ENCODE data around the gene RHOT2.

RHOT2 gene

DNA sequence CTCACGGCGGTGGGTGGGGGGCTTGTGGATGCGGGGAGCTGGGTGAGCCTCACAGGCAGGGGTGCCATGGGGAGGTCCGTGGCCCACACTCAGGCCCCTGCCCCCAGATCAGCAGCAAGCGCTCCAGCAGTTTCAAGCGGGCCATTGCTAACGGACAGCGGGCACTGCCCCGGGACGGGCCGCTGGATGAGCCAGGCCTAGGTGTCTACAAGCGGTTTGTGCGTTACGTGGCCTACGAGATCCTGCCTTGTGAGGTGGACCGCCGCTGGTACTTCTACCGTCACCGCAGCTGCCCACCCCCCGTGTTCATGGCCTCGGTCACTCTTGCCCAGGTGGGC, 8.6 kb downstream of the RHOT2 start:
- no peak for ATAC-seq
- Mint-ChIP-seq H3K36me3 (ENCODE audit: low read depth) (peaks cover 5% of the 10 kb centered on the region), H3K4me3 (no peak overlapping the region)

DNA sequence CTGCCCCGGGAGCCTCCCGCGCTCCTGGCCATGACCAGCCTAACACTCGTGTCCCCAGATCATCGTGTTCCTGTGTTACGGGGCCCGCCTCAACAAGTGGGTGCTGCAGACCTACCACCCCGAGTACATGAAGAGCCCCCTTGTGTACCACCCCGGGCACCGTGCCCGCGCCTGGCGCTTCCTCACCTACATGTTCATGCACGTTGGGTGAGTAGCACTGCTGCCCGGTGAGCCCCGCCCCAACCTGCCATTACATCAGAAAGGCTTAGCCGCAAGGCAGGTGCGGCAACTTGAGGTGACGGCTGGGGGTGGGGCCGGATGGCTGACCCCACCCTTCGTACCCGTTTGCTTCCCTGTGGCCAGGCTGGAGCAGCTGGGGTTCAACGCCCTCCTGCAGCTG, 9.0 kb downstream of the RHOT2 start:
- Mint-ChIP-seq H3K4me3 (no peak overlapping the region), H3K27me3 (peaks cover 5% of the 10 kb centered on the region), H3K4me1 (peaks cover 17% of the 10 kb centered on the region), H3K27ac (no peak overlapping the region), H3K9me3 (no peaks in the 10 kb centered on the region), H3K36me3 (ENCODE audit: low read depth) (peaks cover 9% of the 10 kb centered on the region)
- ATAC-seq (no peak), DNase-seq (no peak)

More for the DNA sequence above, 8.6 kb downstream of the RHOT2 start:
- no peak for DNase-seq
- no peaks in the 10 kb centered on the region for H3K9me3 Mint-ChIP-seq
- peaks cover 5% of the 10 kb centered on the region for H3K27me3 Mint-ChIP-seq
- H3K27ac Mint-ChIP-seq, result no peak overlapping the region
- peaks cover 13% of the 10 kb centered on the region for H3K4me1 Mint-ChIP-seq

DNA sequence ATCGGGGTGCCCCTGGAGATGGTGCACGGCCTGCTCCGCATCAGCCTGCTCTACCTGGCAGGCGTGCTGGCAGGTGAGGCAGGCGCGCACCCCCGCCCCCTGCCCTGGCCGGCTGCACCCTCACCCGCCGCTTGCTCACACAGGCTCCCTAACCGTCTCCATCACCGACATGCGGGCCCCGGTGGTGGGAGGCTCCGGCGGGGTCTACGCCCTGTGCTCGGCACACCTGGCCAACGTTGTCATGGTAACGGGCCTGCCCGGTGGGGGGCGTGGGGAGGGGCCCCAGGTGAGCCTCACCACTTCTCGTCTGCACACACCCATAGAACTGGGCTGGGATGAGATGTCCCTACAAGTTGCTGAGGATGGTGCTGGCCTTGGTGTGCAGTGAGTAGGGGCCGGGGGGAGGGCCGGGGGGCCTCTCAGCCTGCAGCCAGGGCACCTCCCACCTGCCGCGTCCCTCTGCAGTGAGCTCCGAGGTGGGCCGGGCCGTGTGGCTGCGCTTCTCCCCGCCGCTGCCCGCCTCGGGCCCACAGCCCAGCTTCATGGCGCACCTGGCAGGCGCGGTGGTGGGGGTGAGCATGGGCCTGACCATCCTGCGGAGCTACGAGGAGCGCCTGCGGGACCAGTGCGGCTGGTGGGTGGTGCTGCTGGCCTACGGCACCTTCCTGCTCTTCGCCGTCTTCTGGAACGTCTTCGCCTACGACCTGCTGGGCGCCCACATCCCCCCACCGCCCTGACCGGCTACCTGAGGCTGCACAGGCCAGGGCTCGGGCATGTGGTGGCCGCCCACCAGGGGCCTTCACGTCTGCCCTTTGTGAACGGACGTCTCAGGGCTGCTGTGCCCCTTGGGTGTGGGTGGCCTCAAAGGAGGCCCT, 9.6 kb downstream of the RHOT2 start:
- Mint-ChIP-seq H3K4me1 (peaks cover 22% of the 10 kb centered on the region), H3K27ac (no peak overlapping the region), H3K9me3 (no peaks in the 10 kb centered on the region), H3K27me3 (peaks cover 5% of the 10 kb centered on the region), H3K4me3 (no peak overlapping the region), H3K36me3 (ENCODE audit: low read depth) (peaks cover 14% of the 10 kb centered on the region)
- DNase-seq, result no peak
- ATAC-seq, result no peak

DNA sequence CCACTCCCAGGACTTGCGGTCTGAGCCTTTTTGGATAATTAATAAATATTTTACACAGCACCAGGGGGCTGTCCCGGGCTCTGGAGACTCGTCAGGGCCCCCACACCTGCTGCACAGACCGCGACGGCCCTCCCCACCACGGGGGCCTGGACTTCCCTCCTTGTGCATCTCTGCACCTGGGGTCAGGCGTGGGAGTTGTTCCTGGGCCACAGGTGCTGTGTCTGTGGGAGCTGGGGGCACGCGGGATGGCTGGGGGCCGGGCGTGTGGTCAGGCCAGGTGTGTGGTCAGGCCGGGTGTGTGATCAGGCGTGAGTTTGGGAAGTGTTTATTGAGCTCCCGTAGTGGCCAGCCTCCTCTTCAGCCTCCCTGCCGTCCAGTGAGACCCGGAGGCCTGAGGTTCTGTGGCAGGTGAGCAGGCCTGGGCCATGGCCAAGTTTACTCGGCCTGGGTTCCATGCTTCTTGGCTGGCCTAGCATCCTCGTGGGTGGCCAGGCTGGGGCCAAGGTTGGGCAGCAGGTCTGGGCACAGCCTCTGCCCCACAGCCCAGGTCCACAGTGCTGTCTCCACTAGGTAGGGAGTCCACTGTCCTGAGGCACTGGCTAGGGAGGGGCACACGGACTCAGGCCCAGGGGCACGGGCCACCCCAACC, 10.4 kb downstream of the RHOT2 start:
- Mint-ChIP-seq H3K36me3 (ENCODE audit: low read depth) (peaks cover 18% of the 10 kb centered on the region), H3K27me3 (peaks cover 5% of the 10 kb centered on the region), H3K4me1 (peaks cover 27% of the 10 kb centered on the region), H3K27ac (no peak overlapping the region), H3K4me3 (no peak overlapping the region), H3K9me3 (no peaks in the 10 kb centered on the region)
- ATAC-seq (no peak), DNase-seq (no peak)

DNA sequence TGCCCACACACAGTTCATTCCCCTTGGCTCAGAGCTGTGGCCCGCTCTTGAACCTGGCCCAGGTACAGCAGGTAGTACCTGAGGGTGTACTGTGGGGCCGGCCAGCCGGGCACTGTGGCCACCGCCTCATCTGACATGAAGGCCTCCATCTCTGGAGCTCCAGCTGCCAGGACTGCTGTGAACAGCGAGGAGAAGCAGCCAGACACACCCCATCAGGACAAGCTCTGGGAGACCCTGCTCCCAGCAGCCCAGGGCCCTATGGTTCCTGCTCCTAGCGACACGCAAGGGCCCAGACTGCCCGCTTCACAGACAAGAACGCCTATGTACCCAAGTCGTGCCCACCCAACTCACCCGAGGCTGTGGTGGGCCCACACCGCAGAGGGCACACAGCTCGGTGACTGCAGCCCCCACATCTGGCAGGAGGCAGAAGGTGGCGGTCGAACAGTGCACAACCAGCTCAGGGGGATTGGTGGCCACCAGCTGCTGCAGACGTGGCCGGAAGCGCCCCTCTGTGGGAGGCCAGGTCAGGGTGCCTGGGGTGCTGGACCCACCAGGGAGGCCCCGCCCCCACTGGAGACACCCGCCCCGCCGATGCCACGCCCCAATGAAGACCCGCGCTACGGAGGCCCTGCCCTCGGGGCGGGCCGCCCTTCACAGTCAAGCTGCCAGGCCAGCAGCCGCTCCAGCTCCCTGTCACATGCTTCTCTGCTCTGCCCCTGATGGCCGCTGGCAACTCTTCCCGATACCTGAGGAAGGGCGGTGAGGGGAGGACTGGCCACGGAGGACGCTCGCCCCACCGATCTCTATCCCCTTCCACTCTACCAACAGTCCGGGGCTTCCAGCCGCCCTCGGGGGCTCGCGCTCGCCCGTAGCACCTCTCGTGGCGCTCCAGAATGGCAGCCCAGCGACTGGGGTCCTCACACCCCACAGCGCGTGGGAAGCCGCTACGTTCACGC, 11.2 kb downstream of the RHOT2 start:
- ATAC-seq (peak; percentile 7), DNase-seq (peak; percentile 69)
- peak overlapping the region; percentile 75 for H3K4me3 Mint-ChIP-seq
- peak overlapping the region; percentile 73 for H3K27ac Mint-ChIP-seq
- H3K36me3 Mint-ChIP-seq (ENCODE audit: low read depth), result peaks cover 18% of the 10 kb centered on the region
- no peaks in the 10 kb centered on the region for H3K9me3 Mint-ChIP-seq
- H3K27me3 Mint-ChIP-seq, result peaks cover 5% of the 10 kb centered on the region
- H3K4me1 Mint-ChIP-seq, result peaks cover 30% of the 10 kb centered on the region

DNA sequence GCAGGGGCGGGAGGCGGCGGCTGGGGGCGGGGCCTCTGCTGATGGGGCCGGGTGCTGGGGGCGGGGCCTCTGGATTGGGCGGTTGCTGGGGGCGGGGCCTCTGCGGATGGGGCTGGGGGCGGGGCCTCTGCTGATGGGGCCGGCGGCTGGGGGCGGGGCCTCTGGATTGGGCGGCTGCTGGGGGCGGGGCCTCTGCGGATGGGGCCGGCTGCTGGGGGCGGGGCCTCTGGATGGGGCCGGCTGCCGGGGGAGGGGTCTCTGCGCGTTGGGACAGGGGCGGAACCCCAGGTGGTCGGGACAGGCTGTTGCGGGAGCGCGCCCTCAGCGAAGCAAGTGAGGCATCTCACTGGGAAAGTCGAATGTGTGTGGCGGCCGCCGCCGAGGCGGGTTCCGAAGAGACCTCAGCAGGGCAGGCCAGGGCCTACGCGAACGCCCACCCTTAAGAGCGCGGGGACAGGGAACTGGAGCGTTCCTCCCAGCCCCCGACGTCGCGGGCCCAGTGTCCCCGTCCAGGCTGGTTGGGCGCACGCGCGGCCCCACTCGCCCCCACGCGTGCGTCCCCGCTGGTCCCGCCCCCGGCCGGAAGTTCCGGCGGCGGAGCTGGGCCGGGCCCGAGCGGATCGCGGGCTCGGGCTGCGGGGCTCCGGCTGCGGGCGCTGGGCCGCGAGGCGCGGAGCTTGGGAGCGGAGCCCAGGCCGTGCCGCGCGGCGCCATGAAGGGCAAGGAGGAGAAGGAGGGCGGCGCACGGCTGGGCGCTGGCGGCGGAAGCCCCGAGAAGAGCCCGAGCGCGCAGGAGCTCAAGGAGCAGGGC, 12.1 kb downstream of the RHOT2 start, which contains the start of gene STUB1:
STUB1 (plus strand) TSS at position 597 of the 811 bp plus-strand sequence; CDS start at position 713, 116 bp downstream.
- Mint-ChIP-seq H3K27me3 (peaks cover 5% of the 10 kb centered on the region), H3K36me3 (ENCODE audit: low read depth) (peaks cover 18% of the 10 kb centered on the region), H3K4me3 (peak within 1 kb of the TSS; percentile 82), H3K27ac (peak within 1 kb of the TSS; percentile 87), H3K9me3 (no peaks in the 10 kb centered on the region), H3K4me1 (peaks cover 31% of the 10 kb centered on the region)
- DNase-seq (peak; percentile 90), ATAC-seq (peak; percentile 34)

DNA sequence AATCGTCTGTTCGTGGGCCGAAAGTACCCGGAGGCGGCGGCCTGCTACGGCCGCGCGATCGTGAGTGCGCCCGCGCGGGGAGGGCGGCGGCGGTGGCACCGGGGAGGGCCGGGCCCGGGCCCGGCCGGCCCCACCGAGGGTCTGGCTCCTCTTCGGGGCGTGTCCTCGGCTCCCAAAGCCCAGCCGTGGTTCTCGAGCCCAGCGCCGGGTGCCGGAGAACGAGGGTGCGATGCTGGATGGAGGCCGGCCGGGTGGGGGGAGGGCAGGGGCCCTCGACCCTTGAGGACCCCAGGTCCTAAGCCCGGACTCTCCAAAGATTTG, 12.7 kb downstream of the RHOT2 start:
- DNase-seq (no peak), ATAC-seq (no peak)
- peaks cover 5% of the 10 kb centered on the region for H3K27me3 Mint-ChIP-seq
- peak overlapping the region; percentile 82 for H3K4me3 Mint-ChIP-seq
- H3K4me1 Mint-ChIP-seq, result peaks cover 31% of the 10 kb centered on the region
- H3K9me3 Mint-ChIP-seq, result no peaks in the 10 kb centered on the region
- peaks cover 18% of the 10 kb centered on the region for H3K36me3 Mint-ChIP-seq (ENCODE audit: low read depth)
- H3K27ac Mint-ChIP-seq, result peak overlapping the region; percentile 49

DNA sequence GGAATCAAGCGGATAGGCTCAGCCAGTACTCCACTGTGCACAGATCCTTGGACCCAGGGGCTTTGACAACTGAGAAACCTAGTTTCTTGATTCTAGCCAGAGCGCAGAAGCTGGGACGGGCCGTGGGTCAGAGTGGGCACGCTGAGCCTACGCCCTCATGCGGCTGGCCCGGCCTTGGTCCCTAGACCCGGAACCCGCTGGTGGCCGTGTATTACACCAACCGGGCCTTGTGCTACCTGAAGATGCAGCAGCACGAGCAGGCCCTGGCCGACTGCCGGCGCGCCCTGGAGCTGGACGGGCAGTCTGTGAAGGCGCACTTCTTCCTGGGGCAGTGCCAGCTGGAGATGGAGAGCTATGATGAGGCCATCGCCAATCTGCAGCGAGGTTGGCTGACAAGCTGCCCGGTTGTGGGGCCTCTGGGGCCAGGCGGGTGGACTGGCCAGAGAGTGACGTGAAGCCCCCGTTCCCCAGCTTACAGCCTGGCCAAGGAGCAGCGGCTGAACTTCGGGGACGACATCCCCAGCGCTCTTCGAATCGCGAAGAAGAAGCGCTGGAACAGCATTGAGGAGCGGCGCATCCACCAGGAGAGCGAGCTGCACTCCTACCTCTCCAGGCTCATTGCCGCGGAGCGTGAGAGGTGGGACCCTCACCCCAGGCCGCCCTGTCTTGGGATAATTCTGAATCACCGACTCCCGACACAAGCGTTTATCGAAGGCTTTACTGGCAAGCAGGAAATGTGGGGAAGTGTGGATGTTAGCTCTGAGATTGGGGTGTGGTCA, 13.2 kb downstream of the RHOT2 start:
- H3K4me3 Mint-ChIP-seq, result peak overlapping the region; percentile 82

DNA sequence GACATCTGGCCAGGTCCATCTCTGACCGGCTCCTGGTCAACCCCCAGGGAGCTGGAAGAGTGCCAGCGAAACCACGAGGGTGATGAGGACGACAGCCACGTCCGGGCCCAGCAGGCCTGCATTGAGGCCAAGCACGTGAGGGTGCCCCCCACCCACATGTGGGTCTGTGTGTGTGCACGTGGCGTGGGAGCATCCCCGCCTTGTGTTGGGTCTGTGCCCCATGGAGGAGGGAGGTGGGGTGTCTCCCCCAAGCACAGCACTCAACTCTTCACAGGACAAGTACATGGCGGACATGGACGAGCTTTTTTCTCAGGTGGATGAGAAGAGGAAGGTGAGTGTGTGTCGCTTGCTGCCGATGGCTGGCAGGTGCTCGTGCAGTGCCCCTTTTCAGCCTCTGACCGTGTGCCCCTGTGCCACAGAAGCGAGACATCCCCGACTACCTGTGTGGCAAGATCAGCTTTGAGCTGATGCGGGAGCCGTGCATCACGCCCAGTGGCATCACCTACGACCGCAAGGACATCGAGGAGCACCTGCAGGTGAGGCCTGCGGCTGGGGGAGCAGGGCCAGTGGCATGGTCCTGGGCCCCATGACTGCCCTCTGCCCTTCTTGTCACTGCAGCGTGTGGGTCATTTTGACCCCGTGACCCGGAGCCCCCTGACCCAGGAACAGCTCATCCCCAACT, 14.0 kb downstream of the RHOT2 start:
- Mint-ChIP-seq H3K4me1 (peaks cover 34% of the 10 kb centered on the region), H3K36me3 (ENCODE audit: low read depth) (peaks cover 18% of the 10 kb centered on the region), H3K27ac (peak overlapping the region; percentile 54)

More for the DNA sequence above, 13.2 kb downstream of the RHOT2 start:
- Mint-ChIP-seq H3K9me3 (no peaks in the 10 kb centered on the region), H3K27ac (peak overlapping the region; percentile 49), H3K27me3 (peaks cover 5% of the 10 kb centered on the region), H3K36me3 (ENCODE audit: low read depth) (peaks cover 18% of the 10 kb centered on the region), H3K4me1 (peaks cover 34% of the 10 kb centered on the region)
- DNase-seq (peak; percentile 41), ATAC-seq (no peak)

DNA sequence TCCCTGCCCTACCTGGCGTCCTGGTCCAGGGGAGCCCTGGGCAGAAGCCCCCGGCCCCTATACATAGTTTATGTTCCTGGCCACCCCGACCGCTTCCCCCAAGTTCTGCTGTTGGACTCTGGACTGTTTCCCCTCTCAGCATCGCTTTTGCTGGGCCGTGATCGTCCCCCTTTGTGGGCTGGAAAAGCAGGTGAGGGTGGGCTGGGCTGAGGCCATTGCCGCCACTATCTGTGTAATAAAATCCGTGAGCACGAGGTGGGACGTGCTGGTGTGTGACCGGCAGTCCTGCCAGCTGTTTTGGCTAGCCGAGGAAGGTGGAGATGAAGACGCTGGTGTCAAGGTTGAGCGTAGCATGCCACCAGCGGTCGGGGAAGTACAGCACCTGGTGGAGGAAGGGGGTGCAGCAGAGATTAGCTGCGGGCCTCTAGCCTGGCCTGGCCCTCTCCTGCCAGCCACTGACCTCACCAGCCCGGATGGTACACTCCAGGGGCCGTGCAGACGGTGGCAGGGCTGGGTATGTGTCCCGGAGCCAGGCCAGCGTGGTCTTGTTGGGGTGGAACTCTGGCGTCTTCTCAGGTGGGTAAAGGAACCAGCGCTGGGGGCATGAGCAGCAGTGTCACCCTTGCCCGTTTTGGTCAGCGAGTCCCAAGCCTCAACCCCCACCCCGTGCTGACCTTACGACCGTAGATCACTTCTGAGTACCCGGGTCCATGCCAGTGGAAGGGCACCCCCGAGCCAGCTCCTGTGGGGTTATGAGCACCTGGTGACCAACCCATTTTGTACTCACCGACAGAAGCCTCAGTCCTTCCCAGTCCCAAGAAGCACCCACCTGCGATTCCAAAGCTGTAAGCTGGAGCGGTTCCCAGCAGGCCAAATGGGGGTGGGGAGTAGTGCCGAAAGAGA, 14.8 kb downstream of the RHOT2 start:
- no peaks in the 10 kb centered on the region for H3K27me3 Mint-ChIP-seq
- peaks cover 34% of the 10 kb centered on the region for H3K4me1 Mint-ChIP-seq
- DNase-seq (no peak), ATAC-seq (no peak)
- peak overlapping the region; percentile 54 for H3K27ac Mint-ChIP-seq
- H3K9me3 Mint-ChIP-seq, result no peaks in the 10 kb centered on the region
- peak overlapping the region; percentile 82 for H3K4me3 Mint-ChIP-seq
- peaks cover 20% of the 10 kb centered on the region for H3K36me3 Mint-ChIP-seq (ENCODE audit: low read depth)

More for the DNA sequence above, 14.0 kb downstream of the RHOT2 start:
- H3K27me3 Mint-ChIP-seq, result peaks cover under 1% of the 10 kb centered on the region
- DNase-seq (no peak), ATAC-seq (no peak)
- no peaks in the 10 kb centered on the region for H3K9me3 Mint-ChIP-seq
- H3K4me3 Mint-ChIP-seq, result peak overlapping the region; percentile 82

DNA sequence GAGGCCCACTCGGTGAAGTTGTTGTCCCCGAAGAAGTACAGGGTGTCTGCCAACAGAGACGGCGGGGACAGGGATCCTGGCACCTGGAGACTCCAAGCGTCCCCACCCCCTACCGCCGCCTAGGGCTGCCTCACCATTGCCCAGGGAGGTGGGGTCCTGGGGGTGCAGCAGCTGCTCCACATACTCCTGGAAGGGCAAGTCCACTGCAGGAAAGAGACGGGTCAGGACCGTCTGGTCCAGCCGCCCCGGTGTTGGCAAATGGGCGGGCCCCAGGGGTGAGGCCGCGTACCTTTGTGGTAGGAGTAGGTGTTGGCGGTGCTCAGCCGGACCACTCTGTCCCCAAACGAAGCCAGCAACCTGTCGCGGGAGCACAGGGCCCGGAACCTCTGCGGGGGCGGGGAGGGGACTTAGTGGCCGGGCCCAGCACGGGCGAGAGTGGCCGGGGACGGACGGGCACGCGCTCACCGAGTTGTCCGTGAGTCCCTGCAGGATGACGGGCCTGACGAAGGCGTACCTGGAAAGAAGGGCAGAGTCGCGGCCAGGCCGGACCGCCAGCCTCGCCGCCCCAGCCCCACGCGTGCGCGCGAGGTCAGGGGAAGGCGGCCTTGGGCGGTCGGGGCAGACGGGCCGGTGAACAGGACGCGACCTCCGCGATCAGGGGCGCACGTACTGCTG, 15.6 kb downstream of the RHOT2 start:
- peaks cover 20% of the 10 kb centered on the region for H3K36me3 Mint-ChIP-seq (ENCODE audit: low read depth)
- H3K27me3 Mint-ChIP-seq, result no peaks in the 10 kb centered on the region
- H3K9me3 Mint-ChIP-seq, result no peaks in the 10 kb centered on the region
- H3K4me1 Mint-ChIP-seq, result peaks cover 36% of the 10 kb centered on the region
- ATAC-seq, result no peak
- DNase-seq, result peak; percentile 31
- peak overlapping the region; percentile 54 for H3K27ac Mint-ChIP-seq
- H3K4me3 Mint-ChIP-seq, result peak overlapping the region; percentile 82

Measured in activated naive CD8-positive, alpha-beta T cell treated with anti-CD3 and anti-CD28 coated beads, Interleukin-2, amount 50 U/mL, for 24 hours (primary cell).